Right cardiac atrium (tissue), 5 donors: Measurements from ENCODE around the gene LUC7L2. TPM values are rescaled to one million over a fixed set of nuclear protein-coding genes. Genes with fewer than 3 reads are reported as not detected.
"Not testable (repeated sequence)": the region's sequence is repeated elsewhere in the genome, so short reads cannot be mapped to it uniquely, and the experiment has no call there.

Experiments used
- ATAC-seq, 2 donors: fragments of 200-7000 bp; cut with Tn5 transposase; one replicate each; pipeline versions ENCODE4 v1.8.0 to v1.9.1; 2020; ENCODE audit warnings: moderate library complexity in 2 of 2, mild to moderate bottlenecking in 1 of 2
- DNase-seq, 3 donors: peaks; one replicate each; pipeline ENCODE4 v3.0.0-alpha.2; 2020
- H3K27ac ChIP-seq: one replicate; pipeline ENCODE4 v1.5.1; 2013; ENCODE audit warnings: mild to moderate bottlenecking, low read length, control low read depth, moderate library complexity
- H3K27me3 ChIP-seq: one replicate; pipeline ENCODE4 v1.6.1; 2013; ENCODE audit not compliant: control insufficient read depth, insufficient read depth
- H3K4me1 ChIP-seq: one replicate; pipeline ENCODE4 v1.6.1; 2013; ENCODE audit warnings: low read length; ENCODE audit not compliant: control insufficient read depth, insufficient read depth
- H3K4me3 ChIP-seq: one replicate; pipeline ENCODE4 v1.5.1; 2013; ENCODE audit warnings: low read length, control low read depth
- H3K9me3 ChIP-seq: one replicate; pipeline ENCODE4 v1.6.1; 2013; ENCODE audit warnings: low read length; ENCODE audit not compliant: control insufficient read depth
- WGBS: extraction: QIAGEN DNeasy Blood & Tissue Kit; methylation state at CpG from one replicate; pipeline ENCODE4 v1.1.7; 2013; 5-methylcytosine and 5-hydroxymethylcytosine counted together
- intact Hi-C, 4 donors: fragments of 100-400 bp; cut with DNase I; formaldehyde crosslinking; loops; one replicate each; pipeline versions ENCODE4 v1.11.0 to v1.14.0; 2022 to 2023
- polyA plus RNA-seq: library from polyadenylated mRNA; stranded (reverse); fragments of 200-250 nt; gene quantifications from one replicate; pipeline ENCODE4 v1.2.3, GENCODE V29; 2013
- total RNA-seq, 4 donors: library from RNA; stranded (reverse); fragmentation: NEBNext Ultra II Directional; extraction: Animal tissue kit (Norgen Biotek cat#: 25700); gene quantifications; one replicate each; pipeline ENCODE4 v1.2.1, GENCODE V29; 2021
- donor health status: healthy with polysubstance abuse.
- donor health status: DM: no; HTN: yes; CAD: no.
- donor health status: DM: no; HTN: no; CAD: no.
- donor health status: DM: no; HTN: yes; CAD: no; lungs with severe emphysema.
- donor health status: DM: yes; HTN: yes; CAD: no.

The LUC7L2 gene
- total and polyA plus RNA-seq, 5 donors, result 34.1 to 58.3 (median 52.9) TPM

GRCh38 chr7:139468281-139468680 is 108.6 kb downstream of the LUC7L2 start:
- H3K4me1 ChIP-seq, ATAC-seq, H3K27ac ChIP-seq, H3K4me3 ChIP-seq, intact Hi-C loops, DNase-seq, H3K27me3 ChIP-seq, H3K9me3 ChIP-seq: not testable (repeated sequence)
- WGBS, result 75% methylated on average over 5 of the region's 5 CpGs

DNA sequence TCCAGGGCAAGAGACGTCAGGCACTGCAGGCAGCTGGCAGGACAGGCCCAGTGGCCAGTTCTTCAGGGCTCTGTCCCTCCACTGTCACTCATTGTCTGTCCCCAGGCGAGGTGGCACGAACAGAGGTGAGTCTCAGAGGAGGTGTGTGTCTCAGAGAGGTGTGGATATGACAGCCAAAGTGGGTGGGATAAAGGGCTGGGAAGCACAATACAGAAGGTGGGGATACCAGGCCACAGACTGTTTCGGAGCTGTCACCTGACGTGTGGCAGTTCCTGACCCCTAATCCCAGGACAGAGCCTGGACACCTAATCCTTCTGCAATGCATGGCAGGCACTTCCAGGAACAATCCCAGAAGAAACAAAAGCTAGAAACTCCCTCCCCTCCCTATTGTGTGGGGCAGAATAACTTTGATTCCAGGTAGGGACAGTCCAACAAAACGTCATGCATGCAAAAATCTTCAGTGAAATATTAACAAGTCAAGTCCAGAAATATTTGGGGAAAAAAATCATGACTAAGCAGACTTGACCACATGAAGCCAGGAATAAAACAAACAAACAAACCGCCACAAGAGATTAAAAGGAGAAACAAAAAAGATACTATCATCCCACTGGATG is 112.2 kb downstream of the LUC7L2 start:
- 67% methylated on average over 7 of the region's 7 CpGs for WGBS
- Histone ChIP-seq H3K9me3 (peaks cover 2% of the 10 kb centered on the region), H3K27me3 (no peaks in the 10 kb centered on the region), H3K4me1 (no peaks in the 10 kb centered on the region), H3K4me3 (no peak overlapping the region), H3K27ac (no peak overlapping the region)
- ATAC-seq, result no peak
- no peak for DNase-seq
- intact Hi-C loops, result no loop called here

Other genes starting within 250 kb of the LUC7L2 start
- 10 to 100 TPM; 14.1 to 20.2 (median 16.0) TPM for gene UBN2, start 128.7 kb upstream of the LUC7L2 start, total RNA-seq
- gene UBN2, start 128.7 kb upstream of the LUC7L2 start, polyA plus RNA-seq, result 3.1 TPM
- 10 to 100 TPM; 30.7 to 51.3 (median 43.7) TPM for gene FMC1, start 18.6 kb upstream of the LUC7L2 start, total RNA-seq
- 67.4 TPM for gene FMC1, start 18.6 kb upstream of the LUC7L2 start, polyA plus RNA-seq
- gene KLRG2, start 123.8 kb downstream of the LUC7L2 start, total RNA-seq, result not detected
- gene KLRG2, start 123.8 kb downstream of the LUC7L2 start, polyA plus RNA-seq, result not detected
- not detected for gene CLEC2L, start 163.8 kb downstream of the LUC7L2 start, total RNA-seq
- not detected for gene CLEC2L, start 163.8 kb downstream of the LUC7L2 start, polyA plus RNA-seq